Upper lobe of left lung (tissue), 6 donors: ENCODE results near the gene YJEFN3. TPM values are rescaled to one million over a fixed set of nuclear protein-coding genes. Genes with fewer than 3 reads are reported as not detected.

ENCODE experiments used
- ATAC-seq, 2 donors: fragments of 200-7000 bp; cut with Tn5 transposase; one replicate each; pipeline ENCODE4 v1.9.1; 2022; ENCODE audit warnings: mild to moderate bottlenecking in 2 of 2, moderate library complexity in 2 of 2; ENCODE audit not compliant: low FRiP score in 2 of 2
- DNase-seq, 2 donors: peaks; one replicate each; pipeline ENCODE4 v3.0.0-alpha.2; 2019 to 2020
- H3K27ac ChIP-seq, 4 donors: fragments of 200-600 bp; sonication (generic); one replicate each; pipeline ENCODE4 v1.5.1; 2016 to 2019
- H3K27me3 ChIP-seq, 4 donors: fragments of 200-600 bp; sonication (generic); one replicate each; pipeline ENCODE4 v1.5.1; 2017 to 2019
- H3K36me3 ChIP-seq, 4 donors: fragments of 200-600 bp; sonication (generic); one replicate each; pipeline ENCODE4 v1.5.1; 2016 to 2019
- H3K4me1 ChIP-seq, 4 donors: fragments of 200-600 bp; sonication (generic); one replicate each; pipeline ENCODE4 v1.5.1; 2018 to 2019
- H3K4me3 ChIP-seq, 4 donors: fragments of 200-600 bp; sonication (generic); one replicate each; pipeline ENCODE4 v1.5.1; 2017 to 2019; ENCODE audit warnings: mild to moderate bottlenecking in 2 of 4, moderate library complexity in 1 of 4
- H3K9me3 ChIP-seq, 4 donors: fragments of 200-600 bp; sonication (generic); one replicate each; pipeline ENCODE4 v1.5.1; 2018 to 2019
- EP300 ChIP-seq, 4 donors: sonication (generic); formaldehyde crosslinking; IDR thresholded peaks; one replicate each; pipeline ENCODE4 v1.5.1; 2017; ENCODE audit warnings: antibody characterized with exemption in 4 of 4, control low read depth in 2 of 4
- POLR2A ChIP-seq, 4 donors: fragments of 450-650 bp; IDR thresholded peaks; one replicate each; pipeline ENCODE4 v1.5.1; 2016 to 2017; ENCODE audit warnings: antibody characterized with exemption in 4 of 4, mild to moderate bottlenecking in 2 of 4
- POLR2AphosphoS5 ChIP-seq, 2 donors: sonication (generic); formaldehyde crosslinking; IDR thresholded peaks; one replicate each; pipeline ENCODE4 v1.5.1; 2017; ENCODE audit warnings: antibody characterized with exemption in 2 of 2
- WGBS, 2 donors: methylation state at CpG; one replicate each; pipeline ENCODE4 v1.1.5; 2017 to 2018; 5-methylcytosine and 5-hydroxymethylcytosine counted together
- total RNA-seq, 6 donors: library from RNA; depleted of rRNA in 4 of 6; stranded (reverse); fragments of >200 nt in 4 of 6; gene quantifications; one replicate each; pipeline versions ENCODE4 v1.1.0 to v1.2.1, GENCODE V29; 2016 to 2021
- TF ChIP-seq, protein P1 (sequence below), 6 experiments: fragments of 450-650 bp in 4 of 6; fragments of 200-600 bp in 2 of 6; sonication (generic) in 2 of 6; IDR thresholded peaks; one replicate each; pipeline ENCODE4 v1.5.1; 2016 to 2019; ENCODE audit warnings: antibody characterized with exemption in 6 of 6
- donor health status: DM: no; HTN: no; CAD: no; lungs with moderate emphysema.
- donor health status: DM: no; HTN: yes; CAD: no; lungs with severe emphysema.

Gene YJEFN3
- total RNA-seq, 6 donors from 2014 or later = 0.61 to 7.3 (median 4.8) TPM

DNA sequence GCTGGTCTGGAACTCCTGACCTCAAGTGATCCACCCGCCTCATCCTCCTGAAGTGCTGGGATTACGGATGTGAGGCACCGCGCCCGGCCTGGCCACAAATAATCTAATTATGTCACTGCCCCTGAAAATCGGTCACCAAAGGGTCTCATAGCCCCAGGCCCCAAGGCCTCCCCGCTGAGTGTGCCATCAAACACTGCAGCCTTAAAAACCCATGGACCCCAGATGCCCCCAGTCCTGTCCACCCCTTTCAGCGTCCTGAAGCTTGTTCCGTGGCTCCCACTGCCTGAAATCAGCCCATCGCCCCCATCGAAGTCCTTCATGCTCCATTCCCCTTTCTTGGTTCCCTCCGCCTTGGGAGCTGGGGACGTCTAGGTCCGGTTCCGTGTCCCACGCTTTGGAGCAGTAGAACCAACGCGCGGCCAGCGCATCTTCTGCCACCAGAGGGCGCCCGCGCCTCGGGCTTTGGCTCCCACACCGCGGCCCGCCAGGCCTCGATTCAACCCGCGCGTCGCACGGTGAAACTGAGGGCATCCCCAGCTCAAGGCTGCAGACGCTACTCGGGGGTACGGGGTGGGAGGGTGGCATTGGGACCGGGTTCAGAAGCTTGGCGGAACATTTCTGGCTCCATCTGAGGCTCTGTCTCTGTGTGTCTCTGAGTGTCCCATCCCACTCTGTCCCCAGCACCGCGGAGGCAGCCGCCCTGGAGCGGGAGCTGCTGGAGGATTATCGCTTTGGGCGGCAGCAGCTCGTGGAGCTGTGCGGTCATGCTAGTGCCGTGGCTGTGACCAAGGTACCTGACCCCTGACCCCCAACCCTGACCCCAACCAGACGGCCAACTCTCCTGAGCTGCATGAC lies 3.5 kb downstream of the YJEFN3 start:
- WGBS, 2 donors = 27 to 31% methylated on average over 33 to 36 of the region's 48 CpGs
- Histone ChIP-seq H3K27me3 (peaks cover 0 to 1% (median 0%) of the 10 kb centered on the region in 4 donors), H3K4me3 (no peak overlapping the region), H3K4me1 (peaks cover 1 to 19% (median 6%) of the 10 kb centered on the region in 4 donors), H3K9me3 (no peaks in the 10 kb centered on the region), H3K36me3 (peaks cover 3 to 23% (median 19%) of the 10 kb centered on the region in 4 donors), H3K27ac (no peak overlapping the region)
- TF ChIP-seq EP300 (IDR thresholded peaks at IDR 0.05) (no peak), POLR2A (IDR thresholded peaks at IDR 0.05) (no peak), POLR2AphosphoS5 (IDR thresholded peaks at IDR 0.05) (peak in 1 of 2 donors; percentile 17)
- TF ChIP-seq, protein P1, sequence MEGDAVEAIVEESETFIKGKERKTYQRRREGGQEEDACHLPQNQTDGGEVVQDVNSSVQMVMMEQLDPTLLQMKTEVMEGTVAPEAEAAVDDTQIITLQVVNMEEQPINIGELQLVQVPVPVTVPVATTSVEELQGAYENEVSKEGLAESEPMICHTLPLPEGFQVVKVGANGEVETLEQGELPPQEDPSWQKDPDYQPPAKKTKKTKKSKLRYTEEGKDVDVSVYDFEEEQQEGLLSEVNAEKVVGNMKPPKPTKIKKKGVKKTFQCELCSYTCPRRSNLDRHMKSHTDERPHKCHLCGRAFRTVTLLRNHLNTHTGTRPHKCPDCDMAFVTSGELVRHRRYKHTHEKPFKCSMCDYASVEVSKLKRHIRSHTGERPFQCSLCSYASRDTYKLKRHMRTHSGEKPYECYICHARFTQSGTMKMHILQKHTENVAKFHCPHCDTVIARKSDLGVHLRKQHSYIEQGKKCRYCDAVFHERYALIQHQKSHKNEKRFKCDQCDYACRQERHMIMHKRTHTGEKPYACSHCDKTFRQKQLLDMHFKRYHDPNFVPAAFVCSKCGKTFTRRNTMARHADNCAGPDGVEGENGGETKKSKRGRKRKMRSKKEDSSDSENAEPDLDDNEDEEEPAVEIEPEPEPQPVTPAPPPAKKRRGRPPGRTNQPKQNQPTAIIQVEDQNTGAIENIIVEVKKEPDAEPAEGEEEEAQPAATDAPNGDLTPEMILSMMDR (IDR thresholded peaks at IDR 0.05) = peak; percentile 90 to 97 (median 96)
- peak; percentile 85 to 98 for DNase-seq
- peak; percentile 73 to 89 for ATAC-seq

DNA sequence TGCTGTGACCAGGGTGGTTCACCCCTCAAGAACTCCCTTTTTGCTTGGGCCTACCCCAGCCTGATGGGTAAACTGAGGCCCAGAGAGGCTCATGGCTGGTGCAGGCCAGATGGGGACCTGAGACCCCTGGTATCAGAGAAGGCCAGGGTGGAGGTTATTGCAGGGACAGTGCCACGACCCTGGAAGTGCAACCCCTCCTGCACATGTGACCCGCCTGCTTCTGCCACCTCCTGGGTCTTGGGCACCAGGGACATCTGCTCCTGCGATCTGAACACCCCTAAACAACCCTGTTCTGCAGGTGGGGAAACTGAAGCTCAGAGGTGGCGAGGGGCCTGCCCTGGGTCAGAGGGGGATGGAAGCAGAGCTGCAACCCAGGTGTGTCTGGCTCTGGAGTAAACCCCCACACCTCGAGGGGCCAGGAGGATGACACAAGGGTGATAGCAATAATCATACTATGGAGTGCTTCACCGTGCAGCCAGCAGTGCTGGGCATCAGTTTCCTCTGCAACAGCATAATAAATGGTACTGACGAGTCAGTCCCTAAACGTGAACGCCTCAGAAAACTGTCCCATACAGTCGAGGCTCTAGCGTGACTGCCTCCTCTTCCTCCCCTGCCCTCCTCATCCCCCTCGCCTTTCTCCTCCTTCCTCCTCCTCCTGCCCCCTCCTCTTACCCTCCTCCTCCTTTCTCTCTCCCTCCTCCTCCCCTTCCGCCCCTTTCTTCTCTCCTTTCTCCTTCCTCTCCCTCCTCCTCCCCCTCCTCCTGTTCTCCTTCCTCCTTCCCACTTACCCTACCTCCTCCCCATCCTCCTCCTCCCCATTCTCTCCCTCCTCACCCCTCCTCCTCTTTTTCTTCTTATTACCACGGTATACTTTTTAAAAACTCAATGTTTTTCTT lies 4.3 kb downstream of the YJEFN3 start:
- ATAC-seq (no peak), DNase-seq (no peak)
- Histone ChIP-seq H3K27me3 (peaks cover 0 to 9% (median 3%) of the 10 kb centered on the region in 4 donors), H3K27ac (no peak overlapping the region), H3K4me1 (peaks cover 3 to 28% (median 12%) of the 10 kb centered on the region in 4 donors), H3K9me3 (no peaks in the 10 kb centered on the region), H3K36me3 (peaks cover 0 to 15% (median 11%) of the 10 kb centered on the region in 4 donors), H3K4me3 (no peak overlapping the region)
- TF ChIP-seq, protein P1 (IDR thresholded peaks at IDR 0.05) = no peak
- TF ChIP-seq EP300 (IDR thresholded peaks at IDR 0.05) (no peak), POLR2A (IDR thresholded peaks at IDR 0.05) (no peak), POLR2AphosphoS5 (IDR thresholded peaks at IDR 0.05) (no peak)
- 72 to 78% methylated on average over 10 to 13 of the region's 14 CpGs for WGBS, 2 donors

DNA sequence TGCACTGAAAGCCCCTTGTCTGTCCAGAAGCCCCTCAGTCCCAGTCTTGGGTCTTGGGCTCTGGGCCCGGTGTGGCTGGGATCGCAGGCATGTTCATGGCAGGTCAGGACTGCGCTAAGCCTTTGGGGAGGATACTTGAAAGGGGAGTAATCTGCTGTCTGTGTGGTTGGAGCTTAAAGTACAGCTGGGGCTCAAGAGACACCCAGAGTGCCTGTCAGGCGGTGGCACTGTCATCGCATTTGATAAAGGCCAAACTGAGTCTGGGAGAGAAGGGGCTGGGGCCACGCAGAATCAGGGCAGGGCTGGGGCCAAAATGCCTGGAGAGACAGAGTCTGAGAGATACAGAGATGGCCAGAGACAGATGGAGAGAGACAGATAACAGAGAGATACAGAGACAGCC lies 5.1 kb downstream of the YJEFN3 start:
- Histone ChIP-seq H3K9me3 (no peaks in the 10 kb centered on the region), H3K27me3 (peaks cover 0 to 17% (median 11%) of the 10 kb centered on the region in 4 donors), H3K27ac (no peak overlapping the region), H3K36me3 (peaks cover 0 to 7% (median 3%) of the 10 kb centered on the region in 4 donors), H3K4me3 (no peak overlapping the region), H3K4me1 (peaks cover 10 to 32% (median 19%) of the 10 kb centered on the region in 4 donors)
- 91 to 93% methylated on average over 6 of the region's 6 CpGs for WGBS, 2 donors
- TF ChIP-seq EP300 (IDR thresholded peaks at IDR 0.05) = no peak
- no peak for TF ChIP-seq POLR2AphosphoS5 (IDR thresholded peaks at IDR 0.05)
- TF ChIP-seq, protein P1 (IDR thresholded peaks at IDR 0.05) = no peak
- no peak for TF ChIP-seq POLR2A (IDR thresholded peaks at IDR 0.05)
- ATAC-seq (no peak), DNase-seq (peak in 1 of 2 donors; percentile 9)

DNA sequence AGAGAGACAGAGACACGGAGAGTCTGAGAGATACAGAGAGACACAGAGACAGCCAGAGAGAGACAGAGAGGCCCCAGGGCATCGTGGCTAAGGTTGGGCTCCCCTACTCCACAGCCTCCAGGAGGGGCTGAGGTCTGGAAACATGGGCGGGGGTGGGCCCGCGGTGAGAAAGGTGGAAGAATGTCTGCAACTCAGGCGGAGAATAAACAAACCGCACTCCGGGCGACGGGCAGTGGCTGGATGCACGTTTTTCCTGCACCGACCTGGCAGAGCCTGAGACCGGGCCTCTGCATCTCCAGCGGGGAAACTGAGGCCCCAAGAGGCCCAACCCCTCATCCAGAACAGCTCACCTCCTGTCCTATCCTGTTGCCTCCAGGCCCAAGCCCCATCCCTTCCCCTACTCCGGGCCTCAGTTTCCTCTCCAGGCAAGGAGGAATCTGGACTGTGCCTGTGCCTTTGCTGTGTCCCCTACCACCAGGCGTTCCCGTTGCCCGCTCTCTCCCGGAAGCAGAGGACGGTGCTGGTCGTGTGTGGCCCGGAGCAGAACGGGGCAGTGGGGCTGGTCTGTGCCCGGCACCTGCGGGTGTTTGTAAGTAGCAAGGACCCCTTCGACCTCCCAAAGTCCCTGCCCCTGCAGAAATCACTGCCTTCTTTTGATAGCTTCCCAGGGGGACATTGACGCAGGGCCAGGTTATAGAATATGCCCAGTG lies 6.0 kb downstream of the YJEFN3 start:
- TF ChIP-seq POLR2A (IDR thresholded peaks at IDR 0.05) = no peak
- TF ChIP-seq, protein P1 (IDR thresholded peaks at IDR 0.05) = no peak
- TF ChIP-seq EP300 (IDR thresholded peaks at IDR 0.05) = no peak
- TF ChIP-seq POLR2AphosphoS5 (IDR thresholded peaks at IDR 0.05) = no peak
- no peaks in the 10 kb centered on the region for H3K9me3 ChIP-seq
- peaks cover 10 to 30% (median 19%) of the 10 kb centered on the region in 4 donors for H3K4me1 ChIP-seq
- 67 to 77% methylated on average over 20 to 26 of the region's 27 CpGs for WGBS, 2 donors
- no peak for ATAC-seq
- H3K27ac ChIP-seq = no peak overlapping the region
- H3K4me3 ChIP-seq = no peak overlapping the region
- peaks cover 0 to 21% (median 15%) of the 10 kb centered on the region in 4 donors for H3K27me3 ChIP-seq
- DNase-seq = peak in 1 of 2 donors; percentile 61
- no peaks in the 10 kb centered on the region for H3K36me3 ChIP-seq
